Esophagus squamous epithelium (tissue), 5 donors: ENCODE results near the gene LRRC38. TPM values are rescaled to one million over a fixed set of nuclear protein-coding genes. Genes with fewer than 3 reads are reported as not detected.
"Not testable (repeated sequence)": the region's sequence is repeated elsewhere in the genome, so short reads cannot be mapped to it uniquely, and the experiment has no call there.

Experiments
- DNase-seq: peaks from one replicate; lab custom pipeline; 2025; lab: John Stamatoyannopoulos, UW
- H3K27ac ChIP-seq, 4 donors: fragments of 200-600 bp; sonication (generic); one replicate each; pipeline ENCODE4 v1.5.1; 2016 to 2019; ENCODE audit warnings: mild to moderate bottlenecking in 1 of 4
- H3K27me3 ChIP-seq, 4 donors: fragments of 200-600 bp; sonication (generic); 1 replicate in 3 of 4; 2 replicates in 1 of 4; pipeline versions ENCODE4 v1.5.1 to v1.6.0; 2017 to 2021; ENCODE audit warnings: antibody characterized with exemption in 1 of 4
- H3K36me3 ChIP-seq, 3 donors: fragments of 200-600 bp; sonication (generic); one replicate each; pipeline ENCODE4 v1.5.1; 2016 to 2019
- H3K4me1 ChIP-seq, 3 donors: fragments of 200-600 bp; sonication (generic); one replicate each; pipeline ENCODE4 v1.5.1; 2017 to 2019
- H3K4me3 ChIP-seq, 4 donors: fragments of 200-600 bp; sonication (generic); 1 replicate in 3 of 4; 2 replicates in 1 of 4; pipeline ENCODE4 v1.5.1; 2016 to 2019; ENCODE audit warnings: mild to moderate bottlenecking in 2 of 4, moderate library complexity in 1 of 4
- H3K9me3 ChIP-seq, 3 donors: fragments of 200-600 bp; sonication (generic); one replicate each; pipeline ENCODE4 v1.5.1; 2016 to 2019
- CTCF ChIP-seq, 6 experiments: fragments of 450-650 bp in 4 of 6; fragments of 200-600 bp in 2 of 6; sonication (generic) in 2 of 6; IDR thresholded peaks; one replicate each; pipeline ENCODE4 v1.5.1; 2016 to 2019; ENCODE audit warnings: antibody characterized with exemption in 6 of 6, mild to moderate bottlenecking in 4 of 6, moderate library complexity in 4 of 6
- POLR2A ChIP-seq, 4 donors: fragments of 450-650 bp; IDR thresholded peaks; one replicate each; pipeline ENCODE4 v1.6.1; 2017; ENCODE audit warnings: antibody characterized with exemption in 4 of 4, mild to moderate bottlenecking in 4 of 4, moderate library complexity in 3 of 4
- WGBS, 2 donors: methylation state at CpG; one replicate each; pipeline ENCODE4 v1.1.5; 2018; 5-methylcytosine and 5-hydroxymethylcytosine counted together
- intact Hi-C: fragments of 100-400 bp; cut with DNase I; formaldehyde crosslinking; loops from one replicate; pipeline ENCODE4 v1.15.0; 2022
- total RNA-seq, 4 donors: library from RNA; depleted of rRNA; stranded (reverse); fragments of >200 nt; gene quantifications; one replicate each; pipeline ENCODE4 v1.1.0, GENCODE V29; 2016
- donor health status: DM: yes; HTN: yes; CAD: no.

The LRRC38 gene
- total RNA-seq, 4 donors from 2014 or later = 0.19 TPM; not detected in 3

GRCh38 chr1:13461977-13462376, 51.8 kb downstream of the LRRC38 start:
- 72% methylated on average over 2 of the region's 2 CpGs for WGBS, 2 donors
- H3K27ac ChIP-seq = no peak overlapping the region
- TF ChIP-seq POLR2A (IDR thresholded peaks at IDR 0.05) (no peak), CTCF (IDR thresholded peaks at IDR 0.05) (no peak)
- peaks cover 0 to 56% (median 0%) of the 10 kb centered on the region in 4 donors for H3K27me3 ChIP-seq
- H3K9me3 ChIP-seq = no peaks in the 10 kb centered on the region
- no peak for DNase-seq
- H3K36me3 ChIP-seq = no peaks in the 10 kb centered on the region
- intact Hi-C loops = no loop called here
- no peak overlapping the region for H3K4me3 ChIP-seq
- peaks cover 0 to 7% (median 0%) of the 10 kb centered on the region in 3 donors for H3K4me1 ChIP-seq

- H3K4me1 ChIP-seq = no peaks in the 10 kb centered on the region
- H3K9me3 ChIP-seq = no peaks in the 10 kb centered on the region
- H3K27me3 ChIP-seq = peaks cover 0 to 53% (median 0%) of the 10 kb centered on the region in 4 donors
- no peaks in the 10 kb centered on the region for H3K36me3 ChIP-seq
- TF ChIP-seq CTCF (IDR thresholded peaks at IDR 0.05) (no peak), POLR2A (IDR thresholded peaks at IDR 0.05) (no peak)
- 62 to 66% methylated on average over 7 to 11 of the region's 15 CpGs for WGBS, 2 donors
- intact Hi-C loops = no loop called here
- no peak for DNase-seq
- no peak overlapping the region for H3K4me3 ChIP-seq
- H3K27ac ChIP-seq = no peak overlapping the region
These were observed 56.8 kb downstream of the LRRC38 start for GRCh38 chr1:13456904-13457532.

GRCh38 chr1:13451399-13451965, 62.3 kb downstream of the LRRC38 start:
- Histone ChIP-seq H3K9me3 (no peaks in the 10 kb centered on the region), H3K4me3 (no peak overlapping the region), H3K27ac (no peak overlapping the region), H3K36me3 (no peaks in the 10 kb centered on the region), H3K27me3 (peaks cover 0 to 21% (median 0%) of the 10 kb centered on the region in 4 donors), H3K4me1 (peaks cover 0 to 17% (median 0%) of the 10 kb centered on the region in 3 donors)
- no peak for TF ChIP-seq POLR2A (IDR thresholded peaks at IDR 0.05)
- TF ChIP-seq CTCF (IDR thresholded peaks at IDR 0.05) = no peak
- 34 to 57% methylated on average over 6 of the region's 6 CpGs for WGBS, 2 donors
- DNase-seq = no peak
- intact Hi-C loops = no loop called here

- intact Hi-C loops = no loop called here
- no peak for TF ChIP-seq POLR2A (IDR thresholded peaks at IDR 0.05)
- Histone ChIP-seq H3K36me3 (no peaks in the 10 kb centered on the region), H3K9me3 (no peaks in the 10 kb centered on the region), H3K27ac (no peak overlapping the region), H3K4me1 (peaks cover 0 to 17% (median 0%) of the 10 kb centered on the region in 3 donors), H3K4me3 (no peak overlapping the region), H3K27me3 (peaks cover 0 to 8% (median 0%) of the 10 kb centered on the region in 4 donors)
- 44 to 62% methylated on average over 4 to 6 of the region's 7 CpGs for WGBS, 2 donors
- no peak for DNase-seq
These were observed 63.6 kb downstream of the LRRC38 start for GRCh38 chr1:13450204-13450603.

- Histone ChIP-seq H3K27me3 (no peaks in the 10 kb centered on the region), H3K36me3 (no peaks in the 10 kb centered on the region)
- DNase-seq = no peak
These were observed 70.3 kb downstream of the LRRC38 start for GRCh38 chr1:13443335-13443979.

GRCh38 chr1:13439104-13439783, 74.6 kb downstream of the LRRC38 start:
- H3K36me3 ChIP-seq, H3K9me3 ChIP-seq, DNase-seq, H3K27ac ChIP-seq, H3K4me3 ChIP-seq, intact Hi-C loops, H3K4me1 ChIP-seq: not testable (repeated sequence)
- H3K27me3 ChIP-seq = peaks cover 0 to 13% (median 0%) of the 10 kb centered on the region in 4 donors
- WGBS, 2 donors = 99% methylated on average over 8 of the region's 49 CpGs; no CpG with 5 or more reads in 1 of the 2 donors

More at GRCh38 chr1:13443335-13443979, 70.3 kb downstream of the LRRC38 start:
- H3K4me1 ChIP-seq = no peaks in the 10 kb centered on the region
- WGBS, 2 donors = 34 to 45% methylated on average over 8 to 10 of the region's 10 CpGs
- H3K4me3 ChIP-seq = no peak overlapping the region
- no peak for TF ChIP-seq CTCF (IDR thresholded peaks at IDR 0.05)
- TF ChIP-seq POLR2A (IDR thresholded peaks at IDR 0.05) = no peak
- H3K27ac ChIP-seq = no peak overlapping the region
- no peaks in the 10 kb centered on the region for H3K9me3 ChIP-seq
- intact Hi-C loops = no loop called here
